Measurements from ENCODE around the gene TMEM138.

- TF ChIP-seq GATA2 (IDR thresholded peaks at IDR 0.05; ENCODE audit: low read depth, low read length): no peak
- no peak for TF ChIP-seq GATA3 (IDR thresholded peaks at IDR 0.05; ENCODE audit: low read depth, low read length)
Observed at GRCh38 chr11:61336171-61336935, 25.8 kb upstream of the TMEM138 start.

Measured in SH-SY5Y (cell line).